ENCODE data around the gene SLC39A11. TPM values are rescaled to one million over a fixed set of nuclear protein-coding genes. Genes with fewer than 3 reads are reported as not detected.

Gene SLC39A11
- total and polyA plus RNA-seq, 2 of the 13 experiments (the other 11 are each of a cell fraction or from before 2014, with no cell fraction given) = 17.2 to 31.5 TPM

- H2AFZ ChIP-seq (ENCODE audit: low read length) = no peak overlapping the region
- no peak overlapping the region for H3K4me2 ChIP-seq (ENCODE audit: low read depth, low read length)
- no peaks in the 10 kb centered on the region for H4K20me1 ChIP-seq (ENCODE audit: insufficient read depth, low read length)
- no peaks in the 10 kb centered on the region for H3K27me3 ChIP-seq (ENCODE audit: control insufficient read depth in 1 of 2, insufficient read depth in 2 of 2, low read length in 2 of 2)
- H3K9ac ChIP-seq (ENCODE audit: insufficient read depth, low read depth, low read length) = no peak overlapping the region
- TF ChIP-seq PITX1 (CRISPR knock-in tag; IDR thresholded peaks at IDR 0.05) = peak; percentile 0; the same call in 1 of the 2 replicates
- no peak for TF ChIP-seq ZNF160 (CRISPR knock-in tag; IDR thresholded peaks at IDR 0.05)
- H3K36me3 ChIP-seq (replicated peaks in 1 of 2; ENCODE audit: control insufficient read depth in 1 of 2, insufficient read depth in 2 of 2, low read length in 2 of 2) = no peaks in the 10 kb centered on the region
- intact Hi-C loops (cut with micrococcal nuclease; ENCODE audit: unreplicated experiment) (no loop called here), in situ Hi-C loops (cut with HindIII; ENCODE audit: extremely low pct_ligation_motif_present, low pct_unique_long_range_greater_than_20kb) (no loop called here)
- no peaks in the 10 kb centered on the region for H3K9me3 ChIP-seq (ENCODE audit: low read length)
- no peak for DNase-seq (ENCODE audit: low spot score)
- 95% methylated on average over 6 of the region's 8 CpGs for WGBS (ENCODE audit: low lambda C conversion rate)
- peaks cover 28% of the 10 kb centered on the region for H3K4me1 ChIP-seq (ENCODE audit: insufficient read depth, low read length)
- no peak overlapping the region for H3K27ac ChIP-seq (ENCODE audit: extremely low read length, insufficient read depth, low read length)
- FAIRE-seq = no peak
- ChIA-PET CTCF (ENCODE audit: low intra/inter-chr PET ratio, low total read pairs) (no interaction called here), POLR2A (no interaction called here)
- peak; percentile 16; the same call in 2 of the 3 replicates for ATAC-seq
- no TSS peak for BruUV-seq (replicated peaks)
- H3K4me3 ChIP-seq (replicated peaks in 1 of 3; ENCODE audit: insufficient read depth in 1 of 3, low read depth in 2 of 3, low read length in 3 of 3) = no peak overlapping the region
- no peaks in the 10 kb centered on the region for H3K79me2 ChIP-seq (ENCODE audit: insufficient read depth, low read length)
These were observed 62.5 kb downstream of the SLC39A11 start for GRCh38 chr17:73029991-73030390.

DNA sequence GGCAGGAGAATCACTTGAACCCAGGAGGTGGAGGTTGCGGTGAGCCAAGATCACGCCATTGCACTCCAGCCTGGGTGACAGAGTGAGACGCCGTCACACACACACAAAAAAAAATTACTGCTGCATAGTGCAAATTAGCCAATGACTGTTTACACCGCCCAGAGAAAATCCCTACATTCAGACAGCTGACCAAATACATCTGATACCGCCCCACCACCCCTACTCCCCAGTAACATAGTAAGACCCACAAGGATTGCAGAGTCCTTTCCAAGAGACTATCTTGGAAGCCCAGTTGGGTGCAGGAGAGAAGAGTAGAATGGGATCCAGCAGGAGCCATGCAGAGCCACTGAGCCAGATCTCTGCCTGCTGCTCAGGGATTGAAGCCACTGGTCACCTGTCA, 63.5 kb downstream of the SLC39A11 start:
- BruUV-seq (replicated peaks) = no TSS peak
- no peak for FAIRE-seq
- over 99% methylated on average over 6 of the region's 6 CpGs for WGBS (ENCODE audit: low lambda C conversion rate)

More for the DNA sequence above, 63.5 kb downstream of the SLC39A11 start:
- Histone ChIP-seq H3K79me2 (ENCODE audit: insufficient read depth, low read length) (no peaks in the 10 kb centered on the region), H3K4me3 (replicated peaks in 1 of 3; ENCODE audit: insufficient read depth in 1 of 3, low read depth in 2 of 3, low read length in 3 of 3) (no peak overlapping the region), H3K4me1 (ENCODE audit: insufficient read depth, low read length) (peaks cover 28% of the 10 kb centered on the region), H3K27me3 (ENCODE audit: control insufficient read depth in 1 of 2, insufficient read depth in 2 of 2, low read length in 2 of 2) (no peaks in the 10 kb centered on the region), H4K20me1 (ENCODE audit: insufficient read depth, low read length) (no peaks in the 10 kb centered on the region), H3K36me3 (replicated peaks in 1 of 2; ENCODE audit: control insufficient read depth in 1 of 2, insufficient read depth in 2 of 2, low read length in 2 of 2) (0 out of 5 replicates have a peak, but pooled peaks cover 0 to 2% of the 10 kb centered on the region in 2 experiments), H3K4me2 (ENCODE audit: low read depth, low read length) (no peak overlapping the region), H3K27ac (ENCODE audit: extremely low read length, insufficient read depth, low read length) (no peak overlapping the region), H3K9me3 (ENCODE audit: low read length) (no peaks in the 10 kb centered on the region), H3K9ac (ENCODE audit: insufficient read depth, low read depth, low read length) (no peak overlapping the region), H2AFZ (ENCODE audit: low read length) (no peak overlapping the region)
- DNase-seq (ENCODE audit: low spot score) (no peak), ATAC-seq (no peak)
- intact Hi-C loops (cut with micrococcal nuclease; ENCODE audit: unreplicated experiment) = no loop called here
- in situ Hi-C loops (cut with HindIII; ENCODE audit: extremely low pct_ligation_motif_present, low pct_unique_long_range_greater_than_20kb) = no loop called here
- CTCF ChIA-PET (ENCODE audit: low intra/inter-chr PET ratio, low total read pairs) = no interaction called here
- TF ChIP-seq, protein P1, sequence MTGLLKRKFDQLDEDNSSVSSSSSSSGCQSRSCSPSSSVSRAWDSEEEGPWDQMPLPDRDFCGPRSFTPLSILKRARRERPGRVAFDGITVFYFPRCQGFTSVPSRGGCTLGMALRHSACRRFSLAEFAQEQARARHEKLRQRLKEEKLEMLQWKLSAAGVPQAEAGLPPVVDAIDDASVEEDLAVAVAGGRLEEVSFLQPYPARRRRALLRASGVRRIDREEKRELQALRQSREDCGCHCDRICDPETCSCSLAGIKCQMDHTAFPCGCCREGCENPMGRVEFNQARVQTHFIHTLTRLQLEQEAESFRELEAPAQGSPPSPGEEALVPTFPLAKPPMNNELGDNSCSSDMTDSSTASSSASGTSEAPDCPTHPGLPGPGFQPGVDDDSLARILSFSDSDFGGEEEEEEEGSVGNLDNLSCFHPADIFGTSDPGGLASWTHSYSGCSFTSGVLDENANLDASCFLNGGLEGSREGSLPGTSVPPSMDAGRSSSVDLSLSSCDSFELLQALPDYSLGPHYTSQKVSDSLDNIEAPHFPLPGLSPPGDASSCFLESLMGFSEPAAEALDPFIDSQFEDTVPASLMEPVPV (CRISPR knock-in tag; IDR thresholded peaks at IDR 0.05) = no peak
- no peak for TF ChIP-seq ZNF468 (CRISPR knock-in tag; IDR thresholded peaks at IDR 0.05)
- POLR2A ChIA-PET = no interaction called here

Measured in HepG2 (cell line).